GM19438 (cell line): ENCODE measurements around the gene NUMA1.

Source experiments
- ATAC-seq: cut with Tn5 transposase; IDR thresholded peaks from one replicate; pipeline ENCODE4 v1.9.1; 2021; ENCODE audit warnings: low read depth; ENCODE audit not compliant: unreplicated experiment

NUMA1 gene

DNA sequence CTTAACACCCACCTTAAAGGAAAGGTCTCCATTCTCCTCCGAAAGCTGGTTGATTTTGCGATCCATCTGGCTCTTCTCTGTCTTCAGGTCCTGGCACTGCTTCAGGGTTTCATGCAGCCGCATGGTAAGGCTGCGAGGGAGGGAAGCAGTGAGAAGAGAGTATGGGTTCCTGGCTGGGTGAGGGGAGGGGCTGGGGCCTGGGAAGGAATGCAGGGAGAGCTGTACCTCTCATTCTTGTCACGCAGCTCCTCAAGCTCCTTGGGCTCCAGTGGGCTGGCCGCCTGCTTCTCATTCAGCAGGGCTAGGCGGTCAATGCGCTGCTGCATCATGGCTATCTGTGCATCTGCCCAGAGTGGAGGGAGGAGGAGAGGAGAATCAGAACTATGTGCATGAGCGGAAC, 62.2 kb downstream of the NUMA1 start:
- ATAC-seq: no peak

DNA sequence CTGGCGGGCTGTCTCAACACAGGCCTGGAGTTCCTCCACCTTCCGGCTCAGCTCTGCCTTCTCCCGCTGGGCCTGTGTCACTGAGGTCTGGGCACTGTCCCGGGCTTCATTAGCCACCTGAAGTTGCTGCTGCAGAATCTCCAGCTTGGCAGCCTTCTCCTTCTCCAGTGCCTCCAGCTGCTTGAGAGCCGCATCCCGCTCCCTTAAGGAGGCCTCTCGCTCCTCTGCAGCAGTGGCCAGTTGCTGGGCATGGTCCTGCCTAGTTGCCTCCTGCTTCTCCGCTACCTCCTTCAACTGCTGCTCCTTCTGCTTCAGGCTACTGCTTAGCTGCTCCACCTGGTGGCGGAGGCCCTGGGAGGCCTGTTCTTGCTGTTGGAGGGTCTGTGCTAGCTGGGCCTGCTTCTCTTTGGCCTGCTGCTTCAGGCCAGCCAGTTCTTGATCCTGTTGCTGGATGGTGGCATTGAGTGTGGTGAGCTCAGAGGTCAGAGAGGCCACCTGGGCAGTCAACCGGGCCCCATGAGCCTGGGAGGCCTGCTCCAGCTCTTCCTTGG, 64.8 kb downstream of the NUMA1 start:
- ATAC-seq: no peak

DNA sequence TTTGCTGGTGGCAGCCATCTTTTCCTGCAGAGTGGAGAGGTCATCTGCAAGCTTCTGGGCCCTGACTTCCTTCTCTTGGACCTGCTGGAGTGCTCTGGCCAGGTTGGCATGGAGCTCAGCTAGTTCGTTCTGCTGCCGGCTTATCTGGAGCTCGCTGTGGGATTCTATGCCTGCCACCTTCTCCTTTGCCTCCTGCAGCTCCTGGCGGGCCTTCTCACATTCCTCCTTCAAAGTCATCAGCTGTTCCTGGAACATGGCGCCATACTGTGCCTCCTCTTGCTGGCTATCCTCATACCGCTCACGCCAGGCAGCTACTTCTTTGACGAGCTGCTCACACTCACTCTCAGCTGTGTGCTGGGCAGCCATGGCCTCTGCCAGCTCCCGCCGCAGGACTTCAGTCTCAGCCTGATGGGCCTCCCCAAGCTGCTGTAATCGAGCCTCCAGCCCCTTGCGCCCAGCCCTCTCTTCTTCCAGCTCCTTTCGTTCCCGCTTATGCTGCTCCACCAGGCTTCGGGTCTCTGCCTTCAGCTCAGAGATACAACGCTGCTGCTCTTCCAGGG, 65.5 kb downstream of the NUMA1 start:
- ATAC-seq: no peak

DNA sequence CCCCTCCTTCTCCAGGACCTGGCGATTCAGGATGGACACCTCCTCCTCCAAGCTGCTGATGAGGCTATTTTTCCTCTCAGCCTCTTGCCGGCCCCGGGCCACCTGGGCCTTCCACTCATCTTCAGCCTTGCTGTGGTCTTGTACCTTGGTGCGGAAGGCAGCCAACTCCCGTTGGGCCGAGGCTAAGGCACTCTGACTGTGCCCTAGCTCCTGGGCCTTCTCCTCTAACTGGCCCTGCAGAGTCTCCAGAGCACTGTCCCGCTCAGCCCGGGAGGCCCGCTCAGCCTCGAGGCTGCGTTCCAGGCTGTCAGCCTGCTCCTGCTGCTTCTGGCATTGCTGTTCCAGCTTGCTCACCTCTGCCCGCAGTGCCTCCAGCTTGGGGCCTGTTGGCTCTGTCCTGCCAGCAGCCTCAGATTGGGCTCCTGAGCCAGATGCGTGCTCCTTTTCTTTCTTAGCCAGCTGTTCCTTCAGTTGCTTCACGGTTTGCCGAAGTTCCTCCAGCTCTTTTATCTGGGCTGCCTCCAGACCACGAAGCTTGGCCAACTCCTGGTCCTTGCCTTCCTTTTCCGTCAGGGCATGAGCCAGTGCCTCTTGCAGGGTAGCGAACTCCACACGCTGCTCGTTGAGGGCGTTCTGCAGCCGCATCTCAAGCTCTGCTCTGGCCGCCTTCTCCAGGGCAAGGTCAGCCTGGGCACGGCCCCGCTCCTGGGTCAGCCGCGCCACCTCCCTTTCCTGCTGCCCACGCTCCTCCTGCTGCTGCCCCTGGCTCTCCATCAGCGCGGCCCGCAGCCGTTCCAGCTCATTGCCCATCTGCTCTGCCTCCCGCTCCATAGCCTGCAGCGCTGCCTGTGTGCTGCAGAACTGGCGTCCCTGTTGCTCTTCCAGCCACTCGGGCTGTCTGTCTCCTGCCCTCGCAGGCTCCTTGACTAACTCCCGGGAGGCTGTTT, 66.3 kb downstream of the NUMA1 start:
- ATAC-seq: no peak

DNA sequence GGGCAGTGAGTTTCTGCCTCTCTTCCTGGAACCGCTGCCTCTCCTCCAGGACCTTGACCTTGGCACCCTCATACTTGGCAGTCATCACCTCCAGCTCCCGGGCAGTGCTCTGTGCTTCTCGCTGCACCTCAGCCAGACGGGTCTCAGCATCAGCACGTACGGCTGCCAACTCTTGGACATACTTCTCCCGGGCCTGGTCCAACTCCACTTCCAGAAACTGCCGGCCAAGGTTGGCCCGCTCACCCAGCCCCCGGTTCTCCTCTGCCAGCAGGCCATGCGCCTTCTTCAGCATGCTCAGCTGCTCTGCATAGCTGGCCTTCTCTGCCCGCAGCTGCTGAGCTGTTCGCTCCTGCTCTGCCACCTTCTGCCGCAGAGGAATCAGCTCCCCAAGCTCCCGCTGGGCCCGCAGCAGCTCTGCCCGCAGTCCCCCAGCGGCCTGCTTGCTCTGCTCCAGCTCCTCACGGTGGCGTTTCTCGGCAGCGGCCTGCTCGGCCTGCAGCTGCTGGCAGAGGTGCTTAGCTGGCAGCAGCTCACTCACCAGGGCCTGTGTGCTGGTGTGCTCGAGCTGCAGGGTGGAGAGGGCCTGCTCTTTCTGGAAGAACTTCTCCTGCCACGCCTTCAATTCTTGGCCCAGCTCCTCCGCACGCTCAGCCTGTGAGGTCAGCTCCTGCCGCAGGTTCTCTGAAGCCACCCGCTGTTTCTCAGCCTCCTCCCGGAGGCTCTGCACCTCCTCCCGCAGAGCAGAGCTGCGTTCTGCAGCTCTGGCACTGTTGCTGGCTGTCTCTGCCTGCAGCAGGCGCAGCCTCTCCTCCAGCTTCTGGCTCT, 67.2 kb downstream of the NUMA1 start:
- ATAC-seq: no peak

DNA sequence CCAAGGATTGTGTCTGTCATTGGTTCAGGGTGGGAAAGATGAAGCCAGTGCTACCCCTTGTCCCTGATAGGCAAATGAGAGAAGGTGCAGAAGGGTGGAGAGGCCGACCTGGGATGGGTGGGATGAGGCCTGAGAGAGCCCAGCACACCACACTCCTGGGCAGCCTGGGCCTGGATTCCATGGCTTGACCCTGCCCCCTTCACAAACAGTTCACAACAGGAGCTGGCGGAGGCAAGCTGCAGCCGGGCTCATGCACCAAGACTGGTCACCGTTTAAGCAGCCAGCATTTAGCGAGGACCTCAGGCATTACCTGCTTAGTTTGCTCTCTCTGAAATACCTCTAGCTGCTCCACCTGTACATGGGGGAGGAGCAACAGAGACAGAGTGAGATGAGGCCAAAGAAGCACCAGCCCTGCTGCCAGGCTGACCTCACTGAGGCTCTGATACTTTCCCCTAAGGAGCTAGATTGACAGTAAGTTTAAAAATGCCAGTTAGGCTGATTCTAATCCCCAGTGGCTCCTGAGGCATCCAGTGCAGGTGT, 68.2 kb downstream of the NUMA1 start:
- ATAC-seq: no peak

DNA sequence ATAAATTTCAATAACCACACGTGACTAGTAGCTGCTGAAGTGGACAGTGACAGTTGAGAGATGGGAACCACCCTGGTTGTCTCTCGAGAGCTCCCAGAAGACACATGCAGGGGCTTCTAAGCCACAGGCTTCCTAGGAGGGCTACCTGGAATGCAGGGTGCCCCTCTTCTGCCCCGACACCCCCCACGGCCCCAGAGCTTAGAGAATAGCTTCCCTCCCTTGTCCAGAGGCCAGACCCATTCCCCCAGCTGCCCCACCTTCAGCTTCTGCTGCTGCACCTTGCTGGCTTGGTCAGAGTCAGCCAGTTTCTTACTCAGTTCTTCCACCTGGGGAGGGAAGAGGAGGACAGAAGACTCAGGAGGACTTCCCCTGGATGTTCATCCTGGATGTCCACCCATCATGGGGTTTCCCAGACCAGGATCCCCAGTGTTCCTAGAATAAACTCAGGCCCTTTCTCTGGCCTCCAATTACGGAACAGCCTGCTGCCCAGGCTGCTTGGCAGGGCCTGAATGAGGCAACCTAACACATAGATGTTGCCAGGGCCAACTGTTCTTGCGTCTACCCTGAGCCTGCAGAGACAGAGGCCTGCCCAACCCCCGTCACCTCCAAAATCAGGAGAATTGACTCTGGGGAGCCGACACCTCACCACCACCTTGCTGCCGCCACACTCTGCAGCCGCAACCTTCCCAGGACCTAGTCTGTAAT, 69.7 kb downstream of the NUMA1 start:
- ATAC-seq: no peak

DNA sequence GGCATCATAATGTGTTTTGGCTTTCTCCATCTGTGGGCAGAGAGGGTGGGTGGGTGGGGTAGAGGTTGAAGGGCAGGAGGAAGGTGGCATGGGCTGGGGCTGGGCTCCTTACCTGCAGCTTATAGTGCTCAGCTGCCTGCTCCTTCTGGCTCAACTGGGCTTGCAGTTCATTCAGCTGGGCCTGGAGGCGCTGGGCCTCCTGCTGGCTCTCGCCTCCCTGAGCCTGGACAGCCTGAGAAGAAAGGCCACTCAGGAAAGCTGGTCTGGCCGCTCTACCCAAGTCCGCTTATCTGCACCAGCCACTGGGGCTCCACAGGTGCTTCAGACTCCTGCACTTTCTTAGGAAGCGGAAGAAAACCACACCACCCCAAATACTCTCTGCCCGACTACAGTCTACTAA, 71.2 kb downstream of the NUMA1 start:
- no peak for ATAC-seq

DNA sequence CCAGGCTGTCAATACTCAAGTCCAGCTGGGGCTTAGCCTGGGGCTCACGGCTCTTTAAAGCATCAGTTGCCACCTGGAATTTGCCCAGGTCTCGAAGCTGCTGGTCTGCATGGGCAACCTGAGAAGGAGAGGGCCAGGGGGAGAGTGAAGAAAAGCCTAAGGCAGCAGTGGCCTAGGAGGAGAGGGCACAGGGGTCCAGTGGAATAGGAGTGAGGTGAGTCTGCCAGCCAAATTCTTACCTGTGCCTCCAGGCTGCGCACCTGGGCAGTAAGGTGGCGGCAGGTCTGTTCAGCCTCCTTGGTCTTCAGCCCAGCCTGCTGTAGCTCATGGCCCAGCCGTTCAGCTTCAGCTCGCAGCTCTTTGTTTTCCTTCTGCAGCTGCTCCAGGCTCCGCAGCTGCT, 71.6 kb downstream of the NUMA1 start:
- ATAC-seq: no peak

DNA sequence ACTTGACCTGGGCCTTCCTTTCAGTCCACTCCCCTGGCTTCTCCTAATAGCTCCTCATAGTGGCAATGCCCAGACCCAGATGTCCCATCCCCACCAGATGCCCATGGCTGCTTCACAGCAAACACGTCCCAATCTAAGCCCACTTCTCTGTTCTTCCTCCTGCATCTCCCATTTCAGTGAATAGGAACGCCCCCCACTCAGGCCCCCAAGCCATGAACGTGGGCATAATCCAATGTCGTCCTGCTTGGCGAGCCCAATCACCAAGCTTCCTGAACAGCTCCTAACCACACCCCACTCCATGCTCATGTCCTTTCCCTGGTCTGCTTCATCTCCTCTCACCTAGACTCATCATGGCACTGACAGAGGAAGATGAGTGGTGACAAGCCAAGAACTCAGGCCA, 72.8 kb downstream of the NUMA1 start:
- no peak for ATAC-seq

DNA sequence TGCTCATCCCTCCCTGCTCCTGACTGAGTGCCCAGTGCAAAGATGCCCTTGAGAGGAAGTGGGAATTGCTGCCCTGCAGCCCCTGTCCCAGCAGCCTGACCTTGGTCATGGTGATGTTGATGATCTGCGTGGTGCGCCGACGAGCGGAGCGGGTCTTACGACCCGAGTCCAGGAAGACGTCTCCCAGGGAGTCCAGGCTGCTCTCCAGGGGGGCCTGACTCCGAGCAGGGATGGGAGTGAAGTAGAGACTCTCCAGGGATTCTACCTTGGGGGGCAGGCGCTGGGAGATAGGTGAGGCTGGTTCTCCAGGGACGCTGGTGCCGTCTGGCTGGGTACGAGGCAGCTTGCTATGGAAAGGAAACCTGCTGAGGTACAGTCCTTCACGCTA, 73.3 kb downstream of the NUMA1 start:
- no peak for ATAC-seq

DNA sequence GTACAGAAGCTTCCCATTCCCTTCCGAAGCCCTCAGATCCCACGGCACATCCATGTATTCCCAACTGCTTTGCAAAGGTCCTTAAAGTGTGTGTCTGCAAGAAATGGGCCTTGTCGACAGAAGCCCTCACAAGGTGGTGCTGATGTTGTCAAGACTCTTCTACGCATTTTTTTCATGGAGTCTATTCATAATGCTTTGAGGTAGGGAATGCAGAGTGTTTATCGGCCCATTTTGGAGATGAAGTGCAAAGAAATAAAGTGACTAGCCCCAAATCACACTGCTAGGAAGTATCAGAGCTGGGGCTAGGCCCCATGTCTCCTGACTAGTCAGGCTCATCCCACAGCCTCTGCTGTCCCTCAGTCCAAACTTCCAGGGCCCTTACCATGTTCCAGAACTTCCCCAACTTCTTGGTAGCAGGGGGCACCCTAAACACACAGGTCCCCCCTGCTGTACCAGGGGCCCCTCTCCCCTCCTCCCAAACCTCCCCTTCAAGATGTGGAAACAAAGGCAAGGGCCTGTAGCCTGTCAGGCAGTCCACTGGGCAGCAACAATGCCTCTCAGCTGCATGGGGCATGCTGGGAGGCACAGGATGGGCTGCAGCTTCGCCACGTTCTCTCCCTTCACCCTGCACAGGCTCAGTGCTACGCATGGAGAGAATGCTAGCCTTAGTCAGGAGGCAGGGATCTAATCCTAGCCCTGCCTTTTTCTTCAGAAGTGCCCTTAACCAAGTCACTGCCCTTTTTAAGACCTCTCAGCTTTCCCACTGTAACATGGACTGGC, 73.8 kb downstream of the NUMA1 start:
- ATAC-seq: no peak

DNA sequence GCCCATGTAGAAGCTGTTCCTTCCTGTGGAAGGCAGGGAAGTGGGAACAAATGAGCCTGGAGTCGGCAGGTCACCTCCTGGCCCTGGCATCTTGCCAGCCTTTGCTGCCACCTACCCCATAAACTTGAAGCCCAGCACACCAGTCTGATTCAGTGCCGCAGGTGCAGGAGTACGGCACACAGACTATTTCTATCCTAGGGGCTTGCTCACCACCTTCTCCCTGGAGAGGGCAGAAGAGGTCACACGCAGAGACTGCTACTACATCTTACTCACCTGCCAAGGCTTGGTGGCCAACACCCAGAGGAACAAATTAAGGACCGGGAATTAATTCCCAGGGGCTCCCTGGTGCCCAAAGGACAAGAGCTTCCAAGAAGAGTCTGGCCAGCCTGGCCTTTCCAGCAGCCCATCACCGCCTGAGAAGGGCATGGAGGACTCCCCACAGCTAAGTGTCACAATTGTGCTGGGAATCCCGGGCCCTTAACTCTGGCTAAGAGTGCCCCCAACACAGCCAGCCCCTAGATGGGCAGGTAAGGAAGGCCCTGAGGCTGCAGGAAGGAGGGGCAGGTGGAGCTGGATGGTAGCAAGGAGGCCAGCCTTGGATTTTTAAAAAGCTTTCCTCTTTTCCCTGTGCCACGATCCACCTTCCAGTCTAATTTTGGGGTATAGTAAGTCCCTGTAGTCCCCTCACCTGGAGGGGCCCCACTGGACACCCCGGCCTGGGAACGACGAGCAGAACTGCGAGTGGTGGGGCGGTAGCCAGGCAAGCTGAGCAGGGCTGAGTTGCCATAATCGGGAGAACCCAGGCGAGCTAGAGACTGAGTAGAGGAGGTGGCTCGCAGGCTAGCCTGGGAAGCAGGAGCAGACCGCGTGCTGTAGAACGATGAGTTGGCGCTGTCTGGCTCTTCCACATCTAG, 74.7 kb downstream of the NUMA1 start:
- no peak for ATAC-seq

DNA sequence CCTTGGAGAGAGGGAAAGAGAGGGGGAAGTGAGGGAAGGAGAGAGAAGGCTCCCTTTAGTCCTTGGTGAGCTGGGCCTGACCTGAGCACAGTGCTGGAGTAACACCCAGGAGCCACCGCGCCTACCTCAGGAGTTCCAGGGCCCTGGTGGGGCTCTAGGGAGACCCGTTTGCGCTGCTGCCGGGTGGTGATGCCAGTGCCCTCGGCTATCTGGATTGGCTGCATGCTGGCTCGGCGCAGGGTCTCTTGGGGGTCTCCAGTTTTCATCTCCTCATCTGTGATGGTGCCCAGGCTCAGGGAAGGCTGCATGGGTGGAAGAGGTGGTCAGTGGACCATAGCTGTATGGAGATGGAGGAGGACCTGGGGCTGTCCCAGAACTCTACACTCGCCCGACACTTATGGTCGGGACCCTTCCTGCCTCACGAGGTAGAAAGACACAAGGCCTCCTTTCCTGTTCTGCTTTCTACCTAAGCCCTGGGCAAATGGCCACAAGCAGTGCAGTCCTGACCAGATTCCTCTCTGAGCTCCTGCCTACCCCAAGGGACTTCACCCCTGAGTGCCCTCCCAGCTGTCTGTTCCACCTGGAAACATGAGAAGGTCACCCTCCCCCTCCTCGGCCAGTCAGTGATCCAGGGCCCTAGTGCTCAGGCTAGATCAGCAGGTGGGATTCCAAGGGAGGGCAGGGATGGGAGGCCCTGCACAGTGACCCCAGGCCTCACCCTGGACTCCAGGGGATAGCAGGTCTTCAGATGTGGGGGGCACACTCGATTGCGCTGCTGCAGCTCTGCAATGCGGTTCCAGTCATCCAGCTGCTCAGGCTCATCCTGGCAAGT, 75.6 kb downstream of the NUMA1 start:
- ATAC-seq: no peak

DNA sequence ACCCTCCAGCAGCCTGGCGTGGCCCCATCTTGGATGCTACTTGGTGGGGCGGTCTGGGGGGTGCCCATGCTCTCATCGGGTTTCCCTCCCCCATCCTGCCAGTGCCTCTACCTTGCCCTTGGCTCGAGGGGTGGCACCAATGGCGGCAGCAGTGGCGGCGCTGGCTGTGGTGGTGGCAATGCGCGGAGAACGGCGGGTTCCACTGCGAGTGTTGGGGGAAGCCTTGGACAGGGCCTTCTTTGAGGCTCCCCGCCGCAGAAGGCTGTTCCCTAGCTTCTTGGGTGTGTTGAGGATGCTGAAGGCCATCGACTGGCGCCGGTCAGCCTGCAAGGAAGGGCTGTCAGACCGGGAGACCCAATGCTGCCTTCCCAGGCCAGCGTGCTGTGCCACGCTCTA, 76.6 kb downstream of the NUMA1 start:
- no peak for ATAC-seq

DNA sequence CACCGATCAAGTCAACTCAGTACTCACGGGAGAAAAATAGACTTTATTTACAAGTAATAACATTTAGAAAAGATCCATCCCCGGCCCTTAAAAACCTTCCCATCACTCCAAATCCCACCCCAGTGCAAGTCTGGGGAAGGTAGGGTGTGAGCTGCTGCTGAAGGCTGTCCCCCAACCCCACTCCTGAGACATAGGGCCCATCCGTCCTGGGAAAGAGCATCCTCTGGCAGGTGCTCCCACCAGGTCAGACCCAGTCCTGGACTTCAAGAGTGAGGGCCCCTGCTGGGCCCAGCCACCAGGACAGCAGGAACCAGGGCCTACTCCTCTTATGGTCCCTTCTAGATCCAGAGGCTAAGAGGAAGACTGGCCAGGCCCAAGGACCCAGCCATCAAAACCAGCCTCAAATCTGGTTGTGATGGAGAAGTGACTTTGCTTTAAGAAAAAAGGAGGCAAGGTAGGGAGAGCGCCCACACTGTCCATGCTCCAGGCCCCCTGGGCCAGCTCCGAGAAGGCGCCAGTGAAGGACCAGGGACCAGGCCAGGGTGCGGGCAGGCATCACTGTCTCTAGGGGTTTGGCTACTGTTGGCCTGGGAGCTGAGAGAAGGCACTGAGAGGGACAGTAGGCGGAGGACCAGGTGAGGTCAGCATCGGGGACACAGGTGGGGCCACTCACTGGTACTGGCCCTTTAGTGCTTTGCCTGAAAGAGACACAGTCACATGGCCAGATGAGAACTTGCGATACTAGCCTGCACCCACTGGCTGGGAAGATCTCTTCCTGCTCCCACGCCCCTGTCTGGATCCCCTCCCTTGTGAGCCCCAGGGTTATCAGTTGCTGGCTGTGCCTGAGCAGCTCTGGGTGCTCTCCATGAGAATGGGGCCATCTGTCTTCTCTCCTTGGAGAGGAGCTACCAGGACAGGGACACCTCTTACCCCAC, 77.2 kb downstream of the NUMA1 start:
- ATAC-seq: no peak
